GF-D8 (cell line): Measurements from ENCODE around the gene SLC19A1.
"Not testable (repeated sequence)": the region's sequence is repeated elsewhere in the genome, so short reads cannot be mapped to it uniquely, and the experiment has no call there.

ENCODE experiments used
- DNase-seq: peaks from one replicate; lab custom pipeline; 2025; lab: John Stamatoyannopoulos, UW

Gene SLC19A1

DNA sequence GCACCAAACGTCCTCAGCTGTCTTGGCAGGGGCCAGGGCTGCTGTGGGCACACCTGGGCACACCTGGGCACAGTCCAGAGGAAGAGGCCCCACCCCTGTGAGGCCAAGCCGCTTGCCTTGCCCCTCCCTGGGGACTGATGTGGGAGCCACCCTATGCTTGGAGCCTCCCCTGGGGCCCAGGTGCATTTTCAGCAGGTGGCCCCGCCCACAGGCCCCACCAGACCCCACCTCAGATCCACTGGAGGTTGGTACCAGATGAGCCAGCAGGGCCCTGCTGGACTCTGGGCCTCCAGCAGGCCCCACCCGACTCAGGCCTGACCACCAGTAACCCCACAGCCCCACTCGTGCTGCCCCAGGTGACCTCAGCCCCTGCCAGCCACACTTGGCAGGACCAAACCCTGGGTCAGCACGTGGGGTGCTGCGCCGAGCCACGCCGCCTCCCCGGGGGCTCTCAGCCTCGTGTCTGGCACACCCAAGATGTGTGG, 8.8 kb downstream of the SLC19A1 start:
- no peak for DNase-seq

DNA sequence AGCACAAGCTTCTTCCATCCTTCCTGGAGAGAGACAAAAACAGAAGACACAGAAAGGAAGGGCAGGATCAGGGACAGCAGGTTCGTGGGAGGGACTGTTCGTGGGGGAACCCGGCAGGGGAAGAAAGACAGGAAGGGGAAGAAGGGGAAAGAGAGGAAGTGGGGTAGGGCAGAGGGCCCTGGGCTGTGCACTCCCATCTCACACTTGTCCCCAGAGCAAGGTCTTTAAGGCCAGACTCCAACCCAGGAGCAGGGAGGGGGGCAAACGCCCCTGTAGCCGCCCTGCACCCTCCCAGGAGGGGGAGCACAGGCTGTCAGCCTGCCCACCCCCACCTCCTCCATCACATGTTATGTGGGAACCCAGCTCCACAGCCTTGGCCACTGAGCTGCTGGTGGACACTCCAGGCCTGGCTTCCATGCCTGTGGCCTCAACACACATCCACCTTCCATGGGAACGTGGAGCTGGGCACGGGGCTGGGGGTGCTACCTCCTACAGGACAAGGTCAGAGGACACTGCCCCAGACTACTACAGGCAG, 9.3 kb downstream of the SLC19A1 start:
- peak; percentile 51 for DNase-seq

DNA sequence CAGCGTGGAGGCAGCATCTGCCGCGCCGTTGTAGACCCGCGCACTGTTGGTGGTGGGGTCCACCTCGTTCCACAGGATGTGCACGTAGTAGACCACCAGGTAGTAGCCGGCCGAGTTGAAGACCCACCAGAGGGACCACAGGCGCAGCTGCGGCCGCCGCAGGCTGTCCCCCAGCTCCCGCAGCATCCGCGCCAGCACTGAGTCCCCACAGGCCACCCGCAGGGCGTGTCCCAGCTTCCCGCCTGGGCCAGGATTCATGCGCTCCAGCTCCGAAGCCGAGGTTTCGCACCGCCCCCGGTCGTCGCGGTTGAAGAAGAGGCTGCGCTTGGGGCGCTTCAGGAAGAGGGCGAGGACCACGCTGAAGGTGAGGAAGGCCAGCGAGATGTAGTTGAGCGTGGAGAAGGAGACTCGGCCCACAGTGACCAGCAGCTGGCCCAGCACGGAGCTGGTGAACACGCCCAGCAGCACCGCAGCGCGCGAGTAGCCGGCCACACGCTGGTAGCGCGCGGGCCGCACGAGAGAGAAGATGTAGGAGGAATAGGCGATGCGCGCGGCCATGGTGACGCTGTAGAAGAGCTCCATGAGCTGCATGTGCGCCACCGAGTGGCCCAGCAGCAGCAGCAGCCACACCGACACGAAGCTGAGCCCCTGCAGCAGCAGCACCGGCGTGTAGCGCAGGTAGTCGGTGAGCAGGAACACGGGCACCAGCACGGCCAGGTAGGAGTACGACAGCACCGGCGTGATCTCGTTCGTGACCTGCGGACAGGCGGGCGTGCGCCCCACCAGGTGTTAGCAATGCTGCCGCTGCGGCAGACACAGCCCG, 10.6 kb downstream of the SLC19A1 start:
- DNase-seq = no peak

DNA sequence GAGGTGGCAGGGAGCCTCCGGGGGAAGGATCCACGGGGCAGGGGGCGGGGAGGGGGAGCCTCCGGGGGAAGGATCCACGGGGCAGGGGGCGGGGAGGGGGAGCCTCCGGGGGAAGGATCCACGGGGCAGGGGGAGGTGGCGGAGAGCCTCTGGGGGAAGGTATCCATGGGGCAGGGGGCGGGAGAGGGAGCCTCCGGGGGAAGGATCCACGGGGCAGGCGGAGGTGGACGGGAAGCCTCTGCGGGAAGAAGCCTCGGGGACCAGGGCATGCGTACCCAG, 11.2 kb downstream of the SLC19A1 start:
- DNase-seq = not testable (repeated sequence)

DNA sequence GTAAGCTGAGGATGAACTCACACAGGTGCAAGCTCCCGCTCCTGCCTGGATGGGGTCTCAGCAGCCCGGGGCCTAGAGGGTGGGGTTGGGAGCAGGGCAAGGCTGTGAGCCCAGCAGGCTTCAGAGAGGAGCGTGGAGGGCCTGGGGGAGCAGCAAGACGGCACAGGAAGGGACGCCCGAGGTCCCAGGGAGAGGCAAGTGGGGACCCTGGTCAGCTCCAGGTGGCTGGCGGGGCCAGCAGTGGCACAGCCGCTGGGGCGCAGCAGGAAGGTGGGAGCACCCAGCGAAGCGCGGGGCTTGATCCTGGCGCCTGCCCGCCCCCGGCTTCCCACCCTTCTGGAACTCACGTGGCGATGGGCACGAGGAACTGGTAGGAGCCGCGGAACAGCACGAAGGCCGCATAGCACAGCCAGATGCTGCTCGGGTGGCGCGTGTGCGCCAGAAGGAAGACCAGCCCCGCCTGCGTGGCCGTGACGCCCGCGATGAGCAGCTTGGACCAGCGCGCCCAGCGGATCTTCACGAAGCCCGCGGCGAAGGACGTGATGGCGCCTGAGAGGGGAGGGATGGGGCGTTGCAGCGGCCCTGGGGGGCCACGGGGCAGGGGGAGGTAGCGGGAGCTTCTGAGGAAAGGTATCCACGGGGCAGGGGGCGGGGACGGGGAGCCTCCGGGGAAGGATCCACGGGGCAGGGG, 11.7 kb downstream of the SLC19A1 start:
- DNase-seq = no peak

DNA sequence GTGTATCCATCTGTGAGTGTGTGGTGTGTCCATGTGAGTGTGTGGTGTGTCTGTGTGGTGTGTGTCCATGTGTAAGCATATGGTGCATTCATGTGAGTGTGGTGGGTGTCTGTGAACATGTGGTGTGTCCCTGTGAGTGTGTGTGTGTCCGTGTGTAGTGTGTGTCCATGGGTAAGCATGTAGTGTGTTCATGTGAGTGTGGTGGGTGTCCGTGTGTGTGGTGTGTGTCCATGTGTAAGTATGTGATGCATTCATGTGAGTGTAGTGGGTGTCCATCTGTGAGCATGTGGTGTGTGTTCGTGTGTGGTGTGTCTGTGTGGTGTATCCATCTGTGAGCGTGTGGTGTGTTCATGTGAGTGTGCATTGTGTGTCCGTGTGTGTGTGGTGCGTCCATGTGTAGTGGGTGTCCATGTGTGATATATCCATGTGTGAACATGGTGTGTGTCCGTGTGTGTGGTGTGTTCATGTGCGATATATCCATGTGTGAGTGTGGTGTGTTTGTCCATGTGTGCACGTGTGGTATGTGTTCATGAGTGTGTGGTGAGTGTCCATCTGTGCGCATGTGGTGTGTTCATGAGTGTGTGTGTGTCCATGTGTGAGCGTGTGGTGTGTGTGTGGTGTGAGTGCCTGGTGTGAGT, 12.3 kb downstream of the SLC19A1 start:
- DNase-seq = no peak

DNA sequence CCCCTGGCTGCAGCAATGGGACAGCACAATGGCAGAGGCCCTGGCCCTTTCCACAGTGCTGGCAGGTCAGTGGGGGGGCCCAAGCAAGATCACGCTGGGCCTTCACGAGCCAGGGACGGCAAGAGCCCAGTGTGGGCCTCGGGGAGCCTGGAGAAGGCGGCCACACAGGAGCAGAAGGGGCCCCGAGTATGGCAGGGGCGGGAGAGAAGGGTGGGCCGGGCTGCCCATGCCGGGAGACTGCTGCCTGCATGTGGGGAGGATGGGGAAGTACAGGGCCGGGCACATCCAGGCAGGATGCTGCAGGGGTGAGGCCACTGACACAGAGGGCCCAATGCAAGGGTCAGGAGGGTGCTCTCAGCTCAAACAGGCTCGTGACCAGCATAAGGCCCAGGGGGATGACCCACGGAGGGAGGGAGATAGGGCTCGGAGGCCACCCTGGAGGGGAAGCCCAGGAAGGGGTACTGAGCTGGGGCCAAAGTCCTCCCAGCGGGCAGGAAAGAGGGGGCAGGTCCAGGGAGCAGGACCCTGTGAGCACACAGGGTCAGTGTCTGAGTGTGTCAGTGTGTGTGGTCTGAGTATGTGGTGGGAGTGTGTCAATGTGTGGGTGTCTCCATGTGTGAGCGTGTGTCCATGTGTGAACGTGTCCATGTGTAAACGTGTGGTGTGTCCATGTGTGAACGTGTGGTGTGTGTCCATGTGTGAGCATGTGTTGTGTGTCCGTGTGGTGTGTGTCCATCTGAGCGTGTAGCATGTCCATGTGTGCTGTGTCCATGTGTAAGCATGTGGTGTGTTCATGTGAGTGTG, 13.1 kb downstream of the SLC19A1 start:
- DNase-seq = no peak

DNA sequence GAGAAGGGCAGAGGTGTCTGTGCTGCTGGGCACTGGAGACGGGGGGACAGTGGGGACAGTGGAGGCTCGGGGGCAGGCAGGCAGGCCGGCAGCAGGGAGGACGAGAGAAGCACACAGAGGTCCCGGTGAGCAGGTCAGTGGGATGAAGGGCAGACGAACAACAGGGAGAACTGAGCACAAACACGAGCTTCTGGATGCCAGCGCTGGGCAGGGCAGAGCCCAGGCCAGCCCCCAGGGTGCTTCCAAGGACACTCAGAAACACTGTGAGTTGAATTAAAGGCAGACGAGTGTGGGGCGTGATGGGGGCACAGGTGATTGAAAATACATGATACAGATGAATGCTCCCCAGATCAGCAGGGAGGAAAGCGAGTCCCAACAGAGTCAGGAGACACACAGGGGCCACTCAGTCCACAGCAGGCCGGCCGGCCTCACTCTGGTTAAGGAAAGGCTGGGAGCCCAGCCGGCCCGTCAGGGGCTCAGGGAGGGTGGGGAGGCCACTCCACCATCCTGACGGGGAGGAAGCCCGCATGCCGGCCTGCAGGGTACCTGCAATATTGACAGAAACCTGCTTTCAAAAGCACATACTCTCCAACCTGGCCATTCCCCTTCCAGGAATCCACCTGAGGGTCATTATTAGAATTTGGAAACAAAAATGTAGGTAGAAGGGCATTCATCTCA, 14.1 kb downstream of the SLC19A1 start:
- DNase-seq = no peak

DNA sequence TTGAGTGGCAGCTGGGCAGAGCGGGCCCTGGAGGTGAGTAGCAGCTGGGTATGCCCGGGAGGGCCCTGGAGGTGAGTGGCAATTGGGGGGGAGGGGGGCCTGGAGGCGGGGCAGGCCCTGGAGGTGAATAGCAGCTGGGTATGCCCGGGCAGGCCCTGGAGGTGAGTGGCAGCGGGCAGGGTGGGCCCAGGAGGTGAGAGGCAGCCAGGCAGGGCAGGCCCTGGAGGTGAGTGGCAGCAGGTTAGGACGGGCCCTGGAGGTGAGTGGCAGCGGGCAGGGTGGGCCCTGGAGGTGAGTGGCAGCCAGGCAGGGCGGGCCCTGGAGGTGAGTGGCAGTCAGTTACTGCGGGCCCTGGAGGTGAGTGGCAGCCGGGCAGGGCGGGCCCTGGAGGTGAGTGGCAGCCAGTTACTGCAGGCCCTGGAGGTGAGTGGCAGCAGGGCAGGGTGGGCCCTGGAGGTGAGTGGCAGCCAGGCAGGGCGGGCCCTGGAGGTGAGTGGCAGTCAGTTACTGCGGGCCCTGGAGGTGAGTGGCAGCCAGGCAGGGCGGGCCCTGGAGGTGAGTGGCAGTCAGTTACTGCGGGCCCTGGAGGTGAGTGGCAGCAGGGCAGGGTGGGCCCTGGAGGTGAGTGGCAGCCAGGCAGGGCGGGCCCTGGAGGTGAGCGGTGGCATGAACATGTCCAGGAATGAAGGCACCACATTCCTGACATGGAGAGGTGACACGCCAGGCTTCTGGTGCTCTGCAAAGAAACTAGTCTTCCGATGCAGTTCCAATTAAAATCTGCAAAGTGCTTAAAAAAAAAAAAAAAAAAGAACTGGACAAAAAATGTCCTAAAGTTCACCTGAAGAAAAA, 14.9 kb downstream of the SLC19A1 start:
- DNase-seq = not testable (repeated sequence)

DNA sequence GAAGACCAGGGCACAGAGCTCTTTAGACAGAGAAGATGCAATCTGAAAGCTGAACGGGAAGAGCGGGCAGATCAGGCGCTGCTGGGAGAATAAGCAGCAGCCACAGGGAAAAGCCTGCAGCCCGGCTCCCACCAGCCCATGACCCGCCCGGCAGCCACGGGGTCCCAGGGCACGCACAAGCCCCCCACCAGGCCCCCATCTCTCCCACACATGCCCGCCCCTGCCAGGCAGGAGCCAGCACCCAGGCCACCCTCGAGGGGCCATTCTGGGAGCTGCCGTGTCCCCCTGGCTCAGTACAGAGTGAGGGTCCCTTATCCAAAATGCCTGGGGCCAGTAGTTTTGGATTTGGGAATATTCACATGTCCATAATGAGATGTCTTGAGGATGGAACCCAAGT, 16.3 kb downstream of the SLC19A1 start:
- DNase-seq = no peak

DNA sequence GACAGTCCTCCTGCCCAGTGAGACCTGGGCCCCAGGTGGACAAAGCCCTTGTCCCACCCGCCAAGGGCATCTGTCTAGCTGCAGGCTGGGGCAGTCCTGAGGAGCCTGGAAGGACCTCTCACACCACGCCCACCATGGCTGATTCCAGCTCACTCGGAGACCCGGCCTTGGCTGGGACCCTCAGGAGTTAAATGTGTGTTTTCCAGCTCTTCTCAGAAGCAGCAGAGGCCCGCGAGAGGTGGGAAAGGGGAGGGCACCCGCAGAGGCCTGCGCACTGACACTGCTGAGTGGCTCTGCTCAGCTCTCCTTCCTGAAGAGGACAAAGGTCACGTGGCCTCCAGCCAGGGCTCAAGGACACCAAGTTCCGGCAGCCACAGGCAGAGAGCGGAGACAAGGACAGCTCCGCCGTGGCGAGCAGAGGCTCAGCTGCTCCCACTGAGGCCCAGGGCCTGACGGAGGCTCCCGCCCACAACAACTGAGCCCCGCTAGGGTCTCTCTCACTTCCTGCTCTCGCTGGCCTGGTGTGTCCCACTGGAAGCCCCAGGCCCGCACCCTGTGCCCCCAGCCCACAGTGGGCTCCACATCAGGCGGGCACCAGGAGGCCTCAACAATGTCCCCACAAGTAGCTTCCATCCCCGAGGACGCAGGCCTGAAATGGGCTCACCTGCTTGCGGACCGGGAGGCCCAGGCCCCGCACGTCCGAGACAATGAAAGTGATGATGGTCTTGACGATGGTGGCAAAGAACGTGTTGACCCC, 16.9 kb downstream of the SLC19A1 start:
- no peak for DNase-seq

DNA sequence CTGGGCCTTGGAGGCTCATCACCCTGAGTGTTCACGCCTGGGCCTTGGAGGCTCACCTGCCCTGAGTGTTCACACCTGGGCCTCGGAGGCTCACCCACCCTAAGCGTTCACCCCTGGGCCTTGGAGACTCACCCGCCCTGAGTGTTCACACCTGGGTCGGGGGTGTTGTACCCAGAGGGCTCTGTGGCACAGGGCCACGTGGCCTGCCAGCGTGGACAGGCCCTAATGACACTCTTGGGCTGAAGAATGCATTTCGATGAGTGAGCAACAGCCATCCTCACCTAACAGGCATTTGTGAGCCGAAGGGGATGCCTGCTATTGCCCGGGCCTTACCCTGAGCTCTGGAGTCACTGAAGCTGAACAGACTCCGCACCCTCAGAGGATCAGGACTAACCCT, 17.5 kb downstream of the SLC19A1 start:
- no peak for DNase-seq

DNA sequence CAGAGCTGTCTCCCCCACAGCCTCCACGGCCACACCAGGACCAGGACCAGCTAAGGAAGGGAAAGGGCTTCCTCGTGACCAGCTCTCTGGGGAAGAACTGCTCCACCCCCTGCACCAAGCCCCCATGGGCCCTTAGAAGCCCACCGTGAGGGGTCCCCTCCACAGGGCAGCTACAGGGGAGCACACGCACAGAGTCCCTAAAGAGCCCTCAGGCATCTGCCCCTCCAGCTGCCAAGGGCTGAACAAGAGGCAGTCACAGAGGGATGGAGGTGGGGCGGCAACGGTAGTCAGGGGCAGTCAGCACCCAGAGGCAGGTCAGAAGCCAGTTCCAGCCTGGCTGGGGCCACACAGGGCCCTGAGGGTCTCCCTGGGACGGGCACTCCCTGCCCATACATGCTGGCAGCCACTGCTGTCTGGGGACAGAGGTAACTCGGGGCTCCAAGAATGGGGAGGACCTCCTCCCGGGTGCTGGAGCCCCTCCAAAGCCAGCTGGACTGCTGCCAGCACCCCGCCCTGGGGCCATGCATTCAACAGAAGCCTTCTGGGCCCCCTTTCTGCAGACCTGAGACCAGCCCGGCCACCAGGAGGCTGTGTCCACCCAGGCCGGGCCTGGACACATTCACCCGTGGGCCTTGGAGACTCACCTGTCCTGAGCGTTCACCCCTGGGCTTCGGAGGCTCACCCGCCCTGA, 18.7 kb downstream of the SLC19A1 start:
- no peak for DNase-seq

DNA sequence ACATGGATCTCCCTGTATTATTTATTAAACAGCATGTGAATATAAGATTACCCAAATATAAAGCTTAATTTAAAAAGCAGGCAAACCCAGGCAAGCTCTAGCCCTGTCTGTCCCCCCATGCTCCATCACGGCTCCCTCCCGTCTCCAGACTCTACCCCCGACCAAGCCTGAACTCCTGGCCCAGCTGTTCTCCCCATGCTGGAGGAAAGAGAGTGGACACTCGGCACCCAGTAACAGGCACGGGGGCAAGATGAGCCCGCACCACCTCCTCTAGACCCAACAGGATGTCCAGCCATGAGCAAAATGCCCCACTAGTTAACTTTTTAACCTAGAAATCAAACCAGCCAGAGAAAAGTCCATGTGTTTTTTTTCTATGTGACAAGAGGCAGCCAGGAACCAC, 19.3 kb downstream of the SLC19A1 start:
- no peak for DNase-seq

DNA sequence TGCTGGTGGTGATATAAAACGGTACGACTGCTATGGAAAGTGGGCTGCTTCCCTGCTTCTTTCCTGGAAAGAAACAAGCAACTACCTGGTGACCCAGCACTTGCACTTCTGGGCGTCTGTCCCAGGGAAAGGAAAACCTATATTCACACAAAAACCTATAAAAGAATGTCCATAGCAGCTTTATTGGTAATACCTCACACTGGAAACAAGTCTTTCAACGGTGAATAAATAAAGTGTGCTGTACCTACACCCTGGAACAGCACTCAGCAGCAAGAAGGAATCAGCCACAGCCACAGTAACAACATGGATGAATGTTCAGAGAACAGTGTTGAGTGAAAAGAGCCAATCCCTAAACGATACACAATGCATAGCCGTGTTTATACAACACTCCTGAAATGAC, 19.9 kb downstream of the SLC19A1 start:
- DNase-seq = no peak

DNA sequence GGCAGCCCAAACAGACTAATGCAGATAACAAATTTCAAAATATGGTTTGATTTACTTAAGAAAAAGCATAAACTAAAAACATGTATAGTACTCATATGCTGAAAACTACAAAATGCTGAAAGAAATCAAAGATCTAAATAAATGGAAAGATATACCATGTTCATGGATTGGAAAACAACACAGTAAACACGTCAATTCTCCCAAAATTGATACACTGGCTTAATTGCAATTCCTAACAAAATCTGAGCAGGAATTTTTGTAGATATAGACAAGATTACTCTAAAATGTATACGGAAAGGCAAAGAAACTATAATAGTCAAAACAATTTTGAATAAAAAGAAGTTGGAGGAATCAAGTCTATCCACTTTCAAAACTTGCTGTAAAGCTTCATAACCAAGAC, 21.0 kb downstream of the SLC19A1 start:
- no peak for DNase-seq

DNA sequence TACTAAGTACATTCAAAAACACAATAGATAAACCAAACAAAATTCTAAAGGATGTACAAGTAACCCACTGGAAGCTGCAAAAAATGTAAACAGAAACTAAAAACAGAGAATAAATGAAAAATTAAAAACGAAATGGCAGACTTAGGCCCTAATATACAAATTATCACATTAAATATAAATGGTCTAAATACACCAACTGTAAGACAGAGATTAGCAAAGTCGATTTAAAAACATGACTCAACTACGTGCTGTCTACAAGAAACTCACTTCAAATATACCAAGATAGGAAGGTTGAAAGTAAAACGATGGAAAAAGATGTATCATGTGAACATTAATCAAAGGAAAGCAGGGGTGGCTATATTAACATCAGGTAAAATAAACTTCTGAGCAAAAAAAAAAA, 23.1 kb downstream of the SLC19A1 start:
- DNase-seq = no peak

DNA sequence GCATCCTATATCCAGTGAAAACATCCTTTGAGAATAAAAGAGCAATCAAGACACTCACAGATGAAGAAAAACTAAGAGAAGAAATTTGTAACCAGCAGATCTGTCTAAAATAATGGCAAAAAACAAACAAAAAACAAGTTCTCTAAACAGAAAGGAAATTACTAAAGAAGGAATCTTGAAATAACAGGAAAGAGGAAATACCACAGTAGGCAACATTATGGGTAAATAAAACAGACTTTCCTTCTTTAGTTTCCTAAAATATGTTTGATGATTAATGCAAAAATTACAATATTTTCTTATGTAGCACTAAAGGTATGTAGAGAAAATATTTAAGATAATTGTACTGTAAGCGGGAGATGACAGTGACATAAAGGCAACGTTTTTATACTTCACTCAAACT, 23.5 kb downstream of the SLC19A1 start:
- DNase-seq = no peak
